DMS79 (cell line): Measurements from ENCODE around the gene ZNF683.
"Not testable (repeated sequence)": the region's sequence is repeated elsewhere in the genome, so short reads cannot be mapped to it uniquely, and the experiment has no call there.

Experiments used
- DNase-seq: peaks from one replicate; lab custom pipeline; 2025; lab: John Stamatoyannopoulos, UW

ZNF683 gene

GRCh38 chr1:26337206-26337535 lies 35.4 kb downstream of the ZNF683 start:
- no peak for DNase-seq

DNA sequence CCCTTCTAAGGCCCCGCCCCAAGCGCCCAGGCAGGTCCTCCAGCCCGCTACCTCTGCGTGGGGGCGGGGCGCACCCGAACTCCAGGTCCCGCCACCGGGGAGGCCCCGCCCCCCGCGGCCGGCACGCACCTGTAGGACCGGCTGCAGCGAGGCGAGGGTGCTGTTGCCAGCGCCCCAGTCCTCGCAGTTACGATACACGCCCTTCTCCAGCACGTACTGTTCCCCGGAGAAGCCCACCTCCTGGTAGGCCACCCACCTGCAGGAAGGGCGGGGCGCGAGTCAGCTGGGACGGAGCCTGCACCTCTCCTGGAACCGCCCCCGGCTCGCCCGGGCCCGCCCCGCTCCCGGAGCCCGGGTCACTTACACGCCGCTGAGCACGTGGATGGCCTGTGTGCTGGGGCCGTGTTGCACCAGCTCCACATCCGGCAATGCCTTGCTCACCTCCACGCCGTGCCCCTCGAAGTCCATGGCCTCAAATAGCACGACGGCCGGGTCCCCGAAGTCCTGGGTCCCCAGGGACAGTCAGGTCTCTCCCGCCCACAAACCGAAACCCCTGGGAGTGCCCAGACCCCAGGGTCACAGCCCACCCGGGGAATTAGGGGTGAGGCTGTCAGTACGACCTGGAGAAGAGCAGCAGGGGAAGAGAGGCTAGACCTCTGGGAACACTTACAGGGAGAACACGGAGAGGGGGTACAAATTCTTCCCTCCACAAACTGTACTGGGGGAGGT lies 35.9 kb downstream of the ZNF683 start:
- DNase-seq: peak; percentile 89

DNA sequence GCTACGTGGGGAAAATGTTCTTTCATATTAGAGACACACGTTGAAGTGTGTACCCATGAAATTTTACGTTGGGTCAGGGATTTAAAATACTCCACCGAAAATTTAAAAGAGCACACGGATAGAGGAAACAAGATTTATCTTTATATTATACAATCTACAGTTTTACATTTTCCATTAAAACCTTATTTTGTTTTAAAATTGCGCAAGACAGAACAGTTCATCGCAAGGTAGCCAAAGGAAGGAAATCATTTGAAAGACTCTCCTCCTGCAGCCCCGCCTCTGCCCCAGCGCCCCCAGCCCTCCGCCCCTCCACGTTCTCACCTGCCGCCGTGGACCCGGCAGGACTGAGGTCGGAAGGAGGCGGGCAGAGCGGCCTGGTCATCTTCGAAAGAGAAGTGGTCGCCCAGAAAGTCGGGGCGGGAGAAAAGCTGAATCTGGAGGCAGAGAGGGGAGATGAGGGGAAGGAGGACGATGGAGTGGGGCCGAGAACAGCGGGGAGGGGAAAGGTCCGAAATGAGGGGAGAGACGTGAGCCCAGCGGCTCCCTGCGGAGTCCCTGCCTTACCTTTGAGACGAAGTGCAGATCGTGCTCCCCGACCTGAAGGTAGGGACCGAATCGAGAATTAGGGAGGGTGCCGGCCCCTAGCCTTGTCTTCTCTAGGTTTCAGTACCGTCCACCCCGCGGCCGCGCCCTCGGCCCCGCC lies 36.6 kb downstream of the ZNF683 start:
- no peak for DNase-seq

DNA sequence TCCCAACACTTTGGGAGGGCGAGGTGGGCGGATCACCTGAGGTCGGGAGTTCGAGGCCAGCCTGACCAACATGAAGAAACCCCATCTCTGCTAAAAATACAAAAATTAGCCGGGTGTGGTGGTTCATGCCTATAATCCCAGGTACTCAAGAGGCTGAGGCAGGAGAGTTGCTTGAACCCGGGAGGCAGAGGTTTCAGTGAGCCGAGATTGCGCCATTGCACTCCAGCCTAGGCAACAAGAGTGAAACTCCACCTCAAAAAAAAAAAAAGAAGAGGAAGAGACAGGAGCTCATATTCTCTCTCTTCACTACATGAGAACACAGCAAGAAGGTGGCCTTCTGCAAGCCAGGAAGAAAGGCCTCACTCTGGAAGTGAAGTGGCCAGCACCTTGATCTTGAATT lies 39.2 kb downstream of the ZNF683 start:
- DNase-seq: not testable (repeated sequence)

- no peak for DNase-seq
These were observed 42.3 kb downstream of the ZNF683 start for GRCh38 chr1:26330276-26330675.

GRCh38 chr1:26329380-26329779 lies 43.2 kb downstream of the ZNF683 start:
- DNase-seq: not testable (repeated sequence)

DNA sequence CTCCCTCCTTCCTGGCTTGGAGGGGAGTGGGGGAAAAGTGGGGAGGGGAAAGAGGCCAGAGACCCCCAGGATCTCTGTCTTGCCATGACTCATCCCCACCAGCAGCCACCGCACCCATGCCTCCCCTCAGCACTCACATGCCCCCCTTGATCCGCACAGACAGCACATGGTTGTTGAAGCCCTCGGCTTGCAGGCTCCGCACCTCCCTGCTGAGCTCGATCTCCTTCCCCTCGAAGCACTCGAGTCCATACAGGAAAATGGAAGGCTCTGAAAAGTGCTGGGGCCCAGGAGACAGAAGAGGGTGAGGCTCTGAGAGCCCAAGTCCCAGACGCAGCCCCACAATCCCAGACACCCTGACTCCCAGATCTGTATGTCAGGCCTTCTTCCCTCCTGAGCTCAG lies 44.0 kb downstream of the ZNF683 start:
- DNase-seq: no peak

DNA sequence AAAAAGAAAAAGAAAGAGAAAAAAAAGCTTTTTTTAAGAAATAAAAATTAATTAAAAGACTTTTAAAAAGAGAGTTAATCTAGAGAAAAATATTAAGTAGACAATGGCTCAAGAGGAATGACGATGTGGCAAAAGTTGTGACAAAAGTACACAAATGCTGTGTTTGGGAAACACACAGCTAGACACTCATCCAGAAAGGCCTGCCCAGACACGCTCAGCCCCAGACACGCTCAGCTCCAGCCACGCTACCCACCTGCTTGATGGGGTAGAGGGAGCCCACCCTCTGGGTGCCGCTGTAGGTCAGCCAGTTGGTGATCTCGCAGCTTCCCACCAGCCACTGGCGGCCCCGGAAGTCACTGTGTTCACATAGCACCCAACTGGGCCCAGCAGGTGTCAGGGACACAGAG lies 44.6 kb downstream of the ZNF683 start:
- peak; percentile 85 for DNase-seq

DNA sequence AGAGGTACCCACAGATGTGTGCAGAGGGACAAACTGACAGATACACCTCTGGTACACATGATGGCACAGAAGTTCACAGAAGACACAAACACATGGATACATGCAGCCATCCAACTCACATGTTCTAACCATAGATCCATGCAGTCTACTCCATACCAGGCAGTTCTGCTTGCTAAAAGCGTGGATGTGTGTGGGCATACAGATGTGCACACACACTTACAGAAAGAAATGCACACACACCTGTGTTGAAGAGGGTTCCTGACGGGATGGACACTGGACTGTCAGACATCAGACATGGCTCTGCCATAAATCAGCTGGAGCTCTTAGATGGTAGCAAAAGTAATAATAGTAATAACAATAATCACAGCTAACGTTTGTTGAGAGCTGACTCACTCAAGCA lies 48.0 kb downstream of the ZNF683 start:
- no peak for DNase-seq

- DNase-seq: no peak
These were observed 49.2 kb downstream of the ZNF683 start for GRCh38 chr1:26323382-26323781.

DNA sequence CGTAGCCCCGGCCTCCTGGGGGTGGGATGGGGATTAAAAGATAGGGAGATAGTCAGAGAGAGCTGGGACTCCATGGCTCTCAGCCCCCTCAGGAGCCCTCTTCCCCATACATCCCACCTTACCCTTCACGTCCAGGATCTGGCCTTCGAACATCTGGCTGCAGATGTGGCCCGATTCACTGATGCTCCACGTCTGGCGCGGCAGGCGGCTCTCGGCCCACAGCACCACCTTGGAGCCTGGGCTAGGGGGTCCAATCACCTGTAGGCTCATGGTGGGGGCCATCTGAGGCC lies 50.6 kb downstream of the ZNF683 start:
- no peak for DNase-seq

GRCh38 chr1:26321315-26322041 lies 51.1 kb downstream of the ZNF683 start:
- peak; percentile 44 for DNase-seq

- no peak for DNase-seq
These were observed 51.7 kb downstream of the ZNF683 start for GRCh38 chr1:26320896-26321295.

DNA sequence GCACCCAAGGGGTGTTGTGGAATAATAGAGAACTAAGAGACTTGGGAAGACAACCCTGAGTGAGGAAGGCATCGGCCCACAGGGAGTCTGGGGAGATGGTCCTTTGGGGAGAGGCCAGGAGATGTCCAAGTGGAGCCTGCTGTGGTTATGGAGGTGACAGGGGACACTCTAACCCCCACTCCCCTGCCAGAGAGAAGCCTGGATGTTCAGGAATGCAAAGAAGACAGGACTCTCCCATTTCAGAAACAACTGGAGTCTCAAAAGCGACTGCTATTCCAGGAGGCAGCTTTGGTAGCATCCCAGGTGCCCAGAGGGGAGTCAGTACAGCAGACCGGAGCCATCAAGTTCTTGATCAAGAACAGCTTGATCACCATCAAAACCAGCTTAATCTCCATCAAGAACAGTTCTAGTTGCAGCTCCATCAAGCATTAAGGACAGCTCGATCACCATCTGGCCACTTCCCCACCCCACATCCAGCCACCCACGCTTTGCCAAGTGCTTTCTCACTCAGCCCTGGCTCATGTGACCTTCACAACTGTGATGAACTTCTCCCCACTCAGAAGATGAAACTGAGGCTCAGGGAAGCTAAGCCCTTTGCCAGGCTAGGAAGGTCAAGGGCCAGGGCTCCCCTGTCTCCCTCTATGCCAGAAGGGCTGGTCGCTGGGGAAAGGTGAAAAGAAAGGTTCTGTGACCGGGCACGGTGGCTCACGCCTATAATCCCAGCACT lies 54.0 kb downstream of the ZNF683 start:
- no peak for DNase-seq

DNA sequence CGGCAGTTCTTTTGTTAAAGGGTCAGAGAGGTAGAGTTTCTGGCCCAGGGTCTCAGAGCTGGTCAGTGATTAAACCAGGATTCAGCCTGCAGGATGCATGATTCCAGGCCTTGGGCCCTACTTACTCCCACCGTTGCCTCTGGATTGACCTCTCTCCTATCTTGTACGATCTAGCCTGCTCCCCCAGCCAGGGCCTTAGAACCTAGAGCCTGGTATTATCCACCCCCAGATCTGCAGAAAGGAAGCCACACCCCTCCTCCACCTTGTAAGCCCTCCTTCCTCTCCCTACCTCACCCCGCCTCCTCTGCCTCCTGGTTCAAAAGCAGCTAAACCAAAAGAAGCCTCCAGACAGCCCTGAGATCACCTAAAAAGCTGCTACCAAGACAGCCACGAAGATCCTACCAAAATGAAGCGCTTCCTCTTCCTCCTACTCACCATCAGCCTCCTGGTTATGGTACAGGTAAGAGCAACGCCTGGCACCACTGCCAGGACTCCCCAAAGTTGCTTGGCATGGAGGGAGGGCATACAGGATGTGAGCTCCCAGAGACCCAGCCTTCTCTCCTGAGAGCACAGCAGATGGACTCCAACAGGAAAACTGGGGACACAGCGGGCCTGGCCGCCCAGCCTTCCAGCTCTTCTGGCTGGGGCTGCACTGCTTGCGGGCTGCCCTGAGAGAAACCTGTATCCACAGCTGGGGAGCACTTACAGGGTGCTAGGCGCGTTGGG lies 54.8 kb downstream of the ZNF683 start, which contains the start of gene CD52:
Gene CD52, plus strand, starts transcription at position 347 of the 726 bp plus-strand sequence. Its CDS starts 60 bp downstream, at position 407.
- no peak for DNase-seq

GRCh38 chr1:26317146-26317545 lies 55.4 kb downstream of the ZNF683 start:
- no peak for DNase-seq

DNA sequence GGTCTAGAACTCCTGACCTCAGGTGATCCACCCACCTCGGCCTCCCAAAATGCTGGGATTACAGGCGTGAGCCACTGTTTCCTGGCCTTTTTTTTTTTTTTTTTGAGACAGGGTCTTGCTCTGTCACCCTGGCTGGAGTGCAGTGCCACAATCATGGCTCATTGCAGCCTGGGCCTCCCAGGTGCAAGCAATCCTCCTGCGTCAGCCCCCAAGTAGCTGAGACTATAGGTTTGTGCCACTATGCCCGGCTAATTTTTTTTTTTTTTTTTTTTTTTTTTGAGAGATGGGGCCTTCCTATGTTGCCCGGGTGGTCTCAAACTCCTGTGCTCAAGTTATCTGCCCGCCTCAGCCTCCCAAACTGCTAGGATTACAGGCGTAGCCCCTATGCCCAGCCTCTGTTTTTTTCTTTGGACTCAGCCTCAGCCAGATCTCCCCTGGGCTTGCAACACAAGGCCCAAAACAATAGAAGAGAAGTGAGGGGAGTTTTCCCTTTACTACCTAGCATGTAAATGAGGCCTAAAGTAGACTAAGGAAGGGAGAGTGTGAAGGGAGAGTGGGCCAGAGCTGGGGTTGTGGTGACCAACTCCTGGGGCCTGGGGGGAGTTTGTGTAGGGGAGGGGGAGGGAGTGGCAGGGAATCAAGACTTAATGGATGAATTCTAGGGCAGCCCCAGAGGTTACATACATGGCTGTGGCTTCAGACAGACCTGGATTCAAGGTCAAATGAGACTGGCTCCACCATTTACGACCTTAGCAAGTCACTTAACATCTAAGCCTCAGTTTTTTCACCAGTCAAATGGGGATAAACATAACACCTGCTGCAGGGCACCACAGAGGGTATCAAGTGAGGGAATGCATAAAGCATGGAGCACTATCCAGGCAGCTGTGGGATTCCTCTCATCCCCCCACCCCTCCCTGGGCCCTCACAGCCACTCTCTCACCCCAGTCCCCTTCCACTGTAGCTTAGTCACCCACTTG lies 56.4 kb downstream of the ZNF683 start:
- no peak for DNase-seq

DNA sequence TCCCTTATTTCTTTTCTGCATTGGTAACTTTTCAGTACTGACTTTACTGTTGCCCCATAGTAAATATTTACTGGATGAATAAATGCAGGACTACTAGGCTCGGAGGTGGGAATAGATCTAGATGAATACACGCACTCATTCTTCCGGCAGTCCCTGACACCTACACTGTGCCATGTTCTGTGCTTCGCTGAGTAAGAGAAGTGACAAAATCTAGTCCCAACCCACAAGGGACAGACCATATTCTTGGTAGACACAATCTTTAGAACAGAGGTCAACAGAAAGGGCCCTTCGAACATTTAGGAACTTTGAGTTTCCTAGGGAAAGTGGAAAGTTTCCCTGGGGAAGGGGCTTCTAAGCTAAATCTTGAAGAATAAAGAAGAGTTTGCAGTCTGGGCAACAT lies 58.0 kb downstream of the ZNF683 start:
- DNase-seq: no peak
